ENCODE measurements around the gene CTNNA1.
A peak's percentile ranks its signal among the peaks of the same experiment; 100 is the strongest.

Gene CTNNA1

DNA sequence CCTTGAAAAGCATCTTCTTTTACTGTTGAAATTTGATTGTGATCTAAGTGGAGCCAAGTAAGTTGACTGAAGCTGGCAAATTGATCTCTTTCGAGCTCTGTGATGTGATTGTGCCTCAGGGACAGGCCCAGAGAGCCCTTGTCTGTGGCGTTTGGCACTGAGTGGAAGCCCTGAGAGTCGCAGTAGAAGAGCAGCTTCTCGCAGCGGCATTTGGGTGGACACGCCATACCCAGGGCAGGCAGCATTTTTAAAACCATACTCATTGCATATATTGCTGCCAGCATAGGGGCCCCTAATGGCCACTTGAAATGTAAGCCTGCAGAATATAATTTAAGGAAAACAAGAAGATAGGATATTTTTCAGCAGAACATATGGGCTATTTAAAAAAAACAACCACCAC is 121.0 kb downstream of the CTNNA1 start:
- DNase-seq (ENCODE audit: low read depth), result no peak
- H3K4me3 ChIP-seq (ENCODE audit: control insufficient read depth, low read depth, low read length), result no peak overlapping the region
- TF ChIP-seq, protein P1, sequence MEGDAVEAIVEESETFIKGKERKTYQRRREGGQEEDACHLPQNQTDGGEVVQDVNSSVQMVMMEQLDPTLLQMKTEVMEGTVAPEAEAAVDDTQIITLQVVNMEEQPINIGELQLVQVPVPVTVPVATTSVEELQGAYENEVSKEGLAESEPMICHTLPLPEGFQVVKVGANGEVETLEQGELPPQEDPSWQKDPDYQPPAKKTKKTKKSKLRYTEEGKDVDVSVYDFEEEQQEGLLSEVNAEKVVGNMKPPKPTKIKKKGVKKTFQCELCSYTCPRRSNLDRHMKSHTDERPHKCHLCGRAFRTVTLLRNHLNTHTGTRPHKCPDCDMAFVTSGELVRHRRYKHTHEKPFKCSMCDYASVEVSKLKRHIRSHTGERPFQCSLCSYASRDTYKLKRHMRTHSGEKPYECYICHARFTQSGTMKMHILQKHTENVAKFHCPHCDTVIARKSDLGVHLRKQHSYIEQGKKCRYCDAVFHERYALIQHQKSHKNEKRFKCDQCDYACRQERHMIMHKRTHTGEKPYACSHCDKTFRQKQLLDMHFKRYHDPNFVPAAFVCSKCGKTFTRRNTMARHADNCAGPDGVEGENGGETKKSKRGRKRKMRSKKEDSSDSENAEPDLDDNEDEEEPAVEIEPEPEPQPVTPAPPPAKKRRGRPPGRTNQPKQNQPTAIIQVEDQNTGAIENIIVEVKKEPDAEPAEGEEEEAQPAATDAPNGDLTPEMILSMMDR (conservative IDR thresholded peaks at IDR 0.05; ENCODE audit: control insufficient read depth, insufficient read depth, low read depth, low read length), result no peak

DNA sequence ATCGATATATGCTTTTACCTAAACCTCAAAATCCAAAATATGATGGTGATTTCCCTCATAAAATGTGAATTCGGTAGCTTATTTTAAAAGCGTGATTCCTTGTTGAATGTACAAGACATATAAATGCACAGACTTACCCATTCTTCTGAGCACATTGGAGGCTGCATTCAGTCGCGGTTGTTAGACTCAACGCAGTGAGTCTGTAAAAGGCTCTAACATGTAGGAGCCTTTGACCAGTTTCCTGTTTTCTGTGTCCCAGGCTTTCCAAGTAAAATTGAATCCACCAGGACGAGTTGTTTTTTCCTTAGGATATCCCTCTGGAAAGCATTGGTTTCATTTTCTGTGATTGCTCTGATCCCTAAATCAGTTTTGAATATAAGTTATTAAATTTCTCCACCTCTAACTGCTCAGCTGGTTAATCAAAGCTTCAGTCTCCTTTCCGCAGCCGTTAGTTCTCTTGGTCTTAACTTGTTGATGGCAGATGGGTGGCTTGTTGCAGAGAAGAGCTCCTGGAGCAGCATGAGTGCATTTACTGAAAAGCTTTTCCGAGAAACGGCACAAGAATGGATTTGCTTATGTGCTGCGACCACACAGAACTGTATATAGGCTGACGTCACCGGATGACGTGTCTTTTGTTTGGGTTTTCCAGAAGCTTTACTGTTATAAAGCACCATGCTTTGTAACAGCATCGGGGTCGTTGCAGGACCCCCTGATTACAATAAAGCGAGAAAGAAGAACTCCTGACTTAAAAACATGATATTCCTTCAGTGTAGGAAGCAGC is 121.7 kb downstream of the CTNNA1 start, which contains the start of gene LRRTM2:
LRRTM2 (minus strand) TSS at position 565 of the 781 bp plus-strand sequence; CDS start at position 141, 424 bp downstream.
- TF ChIP-seq, protein P1 (conservative IDR thresholded peaks at IDR 0.05; ENCODE audit: control insufficient read depth, insufficient read depth, low read depth, low read length), result no peak
- DNase-seq (ENCODE audit: low read depth), result peak; percentile 89
- H3K4me3 ChIP-seq (ENCODE audit: control insufficient read depth, low read depth, low read length), result peak within 1 kb of the TSS; percentile 30

DNA sequence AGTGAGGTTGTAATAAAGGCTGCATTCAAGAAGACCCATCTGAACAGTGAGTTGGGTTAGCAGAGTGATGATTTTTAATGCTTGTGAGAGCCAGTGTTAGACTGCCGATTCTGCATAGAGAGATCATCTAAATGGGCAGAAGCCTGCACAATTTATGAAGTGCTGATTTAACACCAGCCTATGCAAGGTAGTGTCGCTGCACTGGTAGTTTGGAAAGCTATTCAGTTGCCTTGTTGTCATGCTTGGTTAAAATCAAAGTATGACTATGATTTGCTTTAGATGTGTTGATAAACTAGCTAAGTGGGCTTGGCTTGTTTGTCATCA is 122.3 kb downstream of the CTNNA1 start:
- TF ChIP-seq, protein P1 (conservative IDR thresholded peaks at IDR 0.05; ENCODE audit: control insufficient read depth, insufficient read depth, low read depth, low read length), result no peak
- no peak overlapping the region for H3K4me3 ChIP-seq (ENCODE audit: control insufficient read depth, low read depth, low read length)
- DNase-seq (ENCODE audit: low read depth), result no peak

DNA sequence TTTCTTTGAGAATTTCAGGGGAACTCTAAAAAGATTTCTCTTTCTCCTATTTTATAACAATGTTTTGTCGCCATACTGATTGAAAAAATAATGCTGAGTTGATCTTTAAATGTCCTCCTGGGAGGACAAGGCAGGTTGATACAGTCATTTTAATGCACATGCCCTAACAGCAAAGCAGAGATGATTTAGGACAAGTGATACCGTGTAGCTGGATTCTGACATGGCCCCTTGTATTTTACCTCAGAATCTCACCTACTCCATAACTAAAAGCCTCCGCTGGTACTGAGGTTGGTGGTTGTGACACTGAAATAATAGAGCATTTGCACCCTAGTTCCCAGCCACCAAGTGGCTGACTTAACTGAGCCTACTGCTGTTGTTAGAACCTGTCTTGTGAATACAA is 122.7 kb downstream of the CTNNA1 start:
- TF ChIP-seq, protein P1 (conservative IDR thresholded peaks at IDR 0.05; ENCODE audit: control insufficient read depth, insufficient read depth, low read depth, low read length), result no peak
- H3K4me3 ChIP-seq (ENCODE audit: control insufficient read depth, low read depth, low read length), result no peak overlapping the region
- DNase-seq (ENCODE audit: low read depth), result no peak

DNA sequence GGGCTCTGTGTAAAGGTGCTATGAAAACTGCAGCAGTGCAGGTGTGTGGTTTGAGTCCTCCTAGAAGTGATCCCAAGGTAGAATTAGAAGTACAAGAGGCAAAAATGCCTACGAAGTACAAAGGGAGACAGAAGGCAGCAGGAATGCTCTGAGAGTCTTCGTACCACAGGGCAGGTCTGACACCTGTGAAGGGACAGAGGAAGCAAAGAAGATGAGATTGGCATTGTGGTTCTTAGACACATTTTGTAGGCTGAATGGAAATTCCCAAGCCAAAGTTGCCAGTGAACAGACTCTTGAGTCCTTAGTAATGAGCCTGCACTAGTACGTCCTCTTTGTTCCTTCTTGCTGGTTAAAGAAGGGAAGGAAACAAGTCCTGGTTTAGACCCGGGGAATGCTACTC is 123.6 kb downstream of the CTNNA1 start:
- no peak overlapping the region for H3K4me3 ChIP-seq (ENCODE audit: control insufficient read depth, low read depth, low read length)
- no peak for DNase-seq (ENCODE audit: low read depth)
- TF ChIP-seq, protein P1 (conservative IDR thresholded peaks at IDR 0.05; ENCODE audit: control insufficient read depth, insufficient read depth, low read depth, low read length), result no peak

DNA sequence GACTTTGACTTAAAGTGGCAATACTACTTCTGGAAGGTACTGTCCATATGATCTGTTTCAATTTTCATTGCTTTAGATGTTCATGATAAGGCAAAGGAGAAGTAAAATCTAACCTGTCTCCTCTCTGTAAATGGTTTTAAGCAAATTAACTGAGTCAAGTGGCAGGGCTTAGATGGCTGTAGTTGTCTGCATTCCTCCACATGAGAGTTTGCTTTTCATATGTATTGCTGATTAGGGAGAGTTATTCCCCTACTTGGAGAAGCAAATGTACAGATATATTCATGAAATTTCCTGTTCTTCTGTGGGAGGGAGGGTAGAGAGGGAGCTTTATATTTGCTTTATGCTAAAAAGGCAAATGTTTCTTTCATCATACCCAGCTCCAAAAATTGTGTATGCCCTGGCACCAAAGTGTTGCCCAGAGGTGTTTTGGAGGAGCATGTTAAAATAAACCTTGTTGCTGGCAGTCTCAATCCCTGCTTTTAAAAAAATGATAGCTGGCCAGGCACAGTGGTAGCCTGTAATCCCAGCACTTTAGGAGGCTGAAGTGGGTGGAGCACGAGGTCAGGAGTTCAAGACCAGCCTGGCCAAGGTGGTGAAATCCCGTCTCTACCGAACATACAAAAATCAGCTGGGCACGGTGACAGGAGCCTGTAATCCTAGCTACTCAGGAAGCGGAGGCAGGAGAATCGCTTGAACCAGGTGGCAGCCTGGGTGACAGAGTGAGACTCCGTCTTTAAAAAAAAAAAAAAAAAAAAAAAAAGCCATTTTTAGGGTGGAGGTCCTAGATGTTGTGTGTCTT is 125.4 kb downstream of the CTNNA1 start:
- DNase-seq (ENCODE audit: low read depth), result no peak
- no peak overlapping the region for H3K4me3 ChIP-seq (ENCODE audit: control insufficient read depth, low read depth, low read length)
- TF ChIP-seq, protein P1 (conservative IDR thresholded peaks at IDR 0.05; ENCODE audit: control insufficient read depth, insufficient read depth, low read depth, low read length), result no peak

Measured in fibroblast of mammary gland (primary cell).